ENCODE data around the gene PGR.

DNA sequence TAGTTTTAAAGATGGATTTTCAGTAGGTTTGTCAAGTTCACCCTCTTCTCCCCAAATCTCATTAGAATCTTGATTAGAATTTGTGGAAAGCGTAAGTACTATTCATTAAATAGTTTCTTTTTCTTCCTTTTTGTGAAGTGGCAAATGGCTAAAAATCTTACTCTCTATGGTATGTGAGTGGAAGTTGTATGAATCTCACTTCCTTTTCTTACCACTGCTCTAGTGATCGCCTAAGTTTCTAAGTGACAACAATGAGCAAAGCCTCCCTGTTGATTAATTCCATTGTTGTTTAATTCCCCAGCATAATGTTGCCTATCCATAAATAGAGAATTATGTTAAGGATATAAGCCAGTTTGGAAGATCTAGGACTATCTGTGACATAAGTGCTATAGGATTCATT lies 82.7 kb downstream of the PGR start:
- no peak for TF ChIP-seq POLR2A (IDR thresholded peaks at IDR 0.05)
- TF ChIP-seq, protein P1, sequence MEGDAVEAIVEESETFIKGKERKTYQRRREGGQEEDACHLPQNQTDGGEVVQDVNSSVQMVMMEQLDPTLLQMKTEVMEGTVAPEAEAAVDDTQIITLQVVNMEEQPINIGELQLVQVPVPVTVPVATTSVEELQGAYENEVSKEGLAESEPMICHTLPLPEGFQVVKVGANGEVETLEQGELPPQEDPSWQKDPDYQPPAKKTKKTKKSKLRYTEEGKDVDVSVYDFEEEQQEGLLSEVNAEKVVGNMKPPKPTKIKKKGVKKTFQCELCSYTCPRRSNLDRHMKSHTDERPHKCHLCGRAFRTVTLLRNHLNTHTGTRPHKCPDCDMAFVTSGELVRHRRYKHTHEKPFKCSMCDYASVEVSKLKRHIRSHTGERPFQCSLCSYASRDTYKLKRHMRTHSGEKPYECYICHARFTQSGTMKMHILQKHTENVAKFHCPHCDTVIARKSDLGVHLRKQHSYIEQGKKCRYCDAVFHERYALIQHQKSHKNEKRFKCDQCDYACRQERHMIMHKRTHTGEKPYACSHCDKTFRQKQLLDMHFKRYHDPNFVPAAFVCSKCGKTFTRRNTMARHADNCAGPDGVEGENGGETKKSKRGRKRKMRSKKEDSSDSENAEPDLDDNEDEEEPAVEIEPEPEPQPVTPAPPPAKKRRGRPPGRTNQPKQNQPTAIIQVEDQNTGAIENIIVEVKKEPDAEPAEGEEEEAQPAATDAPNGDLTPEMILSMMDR (IDR thresholded peaks at IDR 0.05): no peak
